Suprapubic skin (tissue), 4 donors: Measurements from ENCODE around the gene ZNF791. TPM values are rescaled to one million over a fixed set of nuclear protein-coding genes. Genes with fewer than 3 reads are reported as not detected.

Experiments used
- DNase-seq, 2 donors: peaks; one replicate each; pipeline ENCODE4 v3.0.0-alpha.2; 2019; ENCODE audit warnings: low spot score in 2 of 2
- H3K27ac ChIP-seq: fragments of 200-600 bp; sonication (generic); one replicate; pipeline ENCODE4 v1.5.1; 2019
- H3K27me3 ChIP-seq: fragments of 200-600 bp; sonication (generic); one replicate; pipeline ENCODE4 v1.5.1; 2019
- H3K36me3 ChIP-seq: fragments of 200-600 bp; sonication (generic); one replicate; pipeline ENCODE4 v1.5.1; 2019
- H3K4me1 ChIP-seq: fragments of 200-600 bp; sonication (generic); one replicate; pipeline ENCODE4 v1.5.1; 2019
- H3K4me3 ChIP-seq: fragments of 200-600 bp; sonication (generic); one replicate; pipeline ENCODE4 v1.5.1; 2019; ENCODE audit warnings: mild to moderate bottlenecking
- H3K9me3 ChIP-seq: fragments of 200-600 bp; sonication (generic); one replicate; pipeline ENCODE4 v1.5.1; 2019
- CTCF ChIP-seq, 2 donors: fragments of 200-600 bp in 1 of 2; fragments of 450-650 bp in 1 of 2; sonication (generic) in 1 of 2; IDR thresholded peaks; one replicate each; pipeline ENCODE4 v1.5.1; 2016 to 2019; ENCODE audit warnings: antibody characterized with exemption in 2 of 2, mild to moderate bottlenecking in 1 of 2, moderate library complexity in 1 of 2
- EP300 ChIP-seq: sonication (generic); formaldehyde crosslinking; IDR thresholded peaks from one replicate; pipeline ENCODE4 v1.6.1; 2017; ENCODE audit warnings: antibody characterized with exemption
- POLR2A ChIP-seq, 2 donors: fragments of 450-650 bp; IDR thresholded peaks; one replicate each; pipeline ENCODE4 v1.6.1; 2017; ENCODE audit warnings: antibody characterized with exemption in 2 of 2, mild to moderate bottlenecking in 2 of 2, moderate library complexity in 2 of 2
- POLR2AphosphoS5 ChIP-seq, 3 donors: sonication (generic); formaldehyde crosslinking; IDR thresholded peaks; one replicate each; pipeline ENCODE4 v1.6.1; 2017; ENCODE audit warnings: antibody characterized with exemption in 3 of 3
- WGBS: methylation state at CpG from one replicate; pipeline ENCODE4 v1.1.5; 2018; 5-methylcytosine and 5-hydroxymethylcytosine counted together
- total RNA-seq, 4 donors: library from RNA; depleted of rRNA; stranded (reverse); fragments of >200 nt; gene quantifications; one replicate each; pipeline ENCODE4 v1.1.0, GENCODE V29; 2016

Gene ZNF791
- total RNA-seq, 4 donors from 2014 or later, result 14.3 to 36.1 (median 17.3) TPM

- peaks cover 41% of the 10 kb centered on the region for H3K36me3 ChIP-seq
- no peaks in the 10 kb centered on the region for H3K9me3 ChIP-seq
- 2% methylated on average over 25 of the region's 46 CpGs for WGBS
- peak within 1 kb of the TSS; percentile 83 for H3K4me3 ChIP-seq
- H3K27me3 ChIP-seq, result no peaks in the 10 kb centered on the region
- peaks cover 46% of the 10 kb centered on the region for H3K4me1 ChIP-seq
- peak within 1 kb of the TSS; percentile 69 for H3K27ac ChIP-seq
- TF ChIP-seq EP300, result no peak
- no peak for TF ChIP-seq POLR2A (IDR thresholded peaks at IDR 0.05)
- TF ChIP-seq POLR2AphosphoS5 (IDR thresholded peaks at IDR 0.05), result no peak
- TF ChIP-seq CTCF (IDR thresholded peaks at IDR 0.05), result no peak
- DNase-seq, result peak in 1 of 2 donors; percentile 85
These were observed 55.7 kb downstream of the ZNF791 start, which contains the start of the genes MAN2B1 and WDR83 for GRCh38 chr19:12666265-12667048. MAN2B1 (minus strand) TSS chr19:12666742; CDS start chr19:12666701, 41 bp downstream. WDR83 (plus strand) TSS chr19:12666807; CDS start chr19:12669791, 2,984 bp downstream.

- H3K36me3 ChIP-seq, result peaks cover 35% of the 10 kb centered on the region
- no peak overlapping the region for H3K27ac ChIP-seq
- TF ChIP-seq EP300 (no peak), POLR2AphosphoS5 (IDR thresholded peaks at IDR 0.05) (no peak), CTCF (IDR thresholded peaks at IDR 0.05) (no peak), POLR2A (IDR thresholded peaks at IDR 0.05) (no peak)
- no peaks in the 10 kb centered on the region for H3K9me3 ChIP-seq
- peaks cover 46% of the 10 kb centered on the region for H3K4me1 ChIP-seq
- no peaks in the 10 kb centered on the region for H3K27me3 ChIP-seq
- H3K4me3 ChIP-seq, result peak overlapping the region; percentile 91
- DNase-seq, result peak in 1 of 2 donors; percentile 52
- WGBS, result 55% methylated on average over 4 of the region's 4 CpGs
These were observed 57.1 kb downstream of the ZNF791 start for GRCh38 chr19:12667731-12668302.

GRCh38 chr19:12668346-12668745 is 57.6 kb downstream of the ZNF791 start:
- peak overlapping the region; percentile 91 for H3K4me3 ChIP-seq
- DNase-seq, result no peak
- TF ChIP-seq CTCF (IDR thresholded peaks at IDR 0.05), result no peak
- no peak for TF ChIP-seq POLR2AphosphoS5 (IDR thresholded peaks at IDR 0.05)
- H3K27me3 ChIP-seq, result no peaks in the 10 kb centered on the region
- peaks cover 46% of the 10 kb centered on the region for H3K4me1 ChIP-seq
- no peaks in the 10 kb centered on the region for H3K9me3 ChIP-seq
- WGBS, result 73% methylated on average over 7 of the region's 8 CpGs
- peak overlapping the region; percentile 96 for H3K27ac ChIP-seq
- H3K36me3 ChIP-seq, result peaks cover 33% of the 10 kb centered on the region

- H3K27me3 ChIP-seq, result no peaks in the 10 kb centered on the region
- under 1% methylated on average over 13 of the region's 24 CpGs for WGBS
- DNase-seq, result peak; percentile 87 to 89
- peaks cover 46% of the 10 kb centered on the region for H3K4me1 ChIP-seq
- H3K4me3 ChIP-seq, result peak overlapping the region; percentile 91
- peaks cover 33% of the 10 kb centered on the region for H3K36me3 ChIP-seq
- TF ChIP-seq EP300 (no peak), CTCF (IDR thresholded peaks at IDR 0.05) (no peak), POLR2A (IDR thresholded peaks at IDR 0.05) (no peak), POLR2AphosphoS5 (IDR thresholded peaks at IDR 0.05) (no peak)
- no peaks in the 10 kb centered on the region for H3K9me3 ChIP-seq
- H3K27ac ChIP-seq, result peak overlapping the region; percentile 96
These were observed 58.2 kb downstream of the ZNF791 start for GRCh38 chr19:12668932-12669269.
